NCI-H2227 treated with DMSO at 0.1 percent for 48 hours (cell line): ENCODE data around the gene CKMT1B.
"Not testable (repeated sequence)": the region's sequence is repeated elsewhere in the genome, so short reads cannot be mapped to it uniquely, and the experiment has no call there.

Experiments
- DNase-seq: peaks from one replicate; lab custom pipeline; 2025; lab: John Stamatoyannopoulos, UW

The CKMT1B gene

GRCh38 chr15:43593328-43594190, at the start of gene CKMT1B:
CKMT1B (plus strand) TSS chr15:43594027; CDS start chr15:43594219, 192 bp downstream.
- DNase-seq, result not testable (repeated sequence)

- DNase-seq, result no peak
These were observed 49.6 kb upstream of the CKMT1B start for GRCh38 chr15:43544266-43544665.

GRCh38 chr15:43545426-43545825, 48.4 kb upstream of the CKMT1B start:
- DNase-seq, result no peak

GRCh38 chr15:43547539-43547938, 46.3 kb upstream of the CKMT1B start:
- no peak for DNase-seq

GRCh38 chr15:43550527-43551363, 43.1 kb upstream of the CKMT1B start:
- no peak for DNase-seq

- no peak for DNase-seq
These were observed 41.6 kb upstream of the CKMT1B start for GRCh38 chr15:43552256-43552655.

- no peak for DNase-seq
These were observed 40.8 kb upstream of the CKMT1B start for GRCh38 chr15:43552986-43553385.

- DNase-seq, result not testable (repeated sequence)
These were observed 31.1 kb upstream of the CKMT1B start for GRCh38 chr15:43562753-43563152.

- not testable (repeated sequence) for DNase-seq
These were observed 30.0 kb upstream of the CKMT1B start for GRCh38 chr15:43563793-43564192.

GRCh38 chr15:43566615-43567014, 27.2 kb upstream of the CKMT1B start:
- DNase-seq, result not testable (repeated sequence)

- not testable (repeated sequence) for DNase-seq
These were observed 19.2 kb upstream of the CKMT1B start for GRCh38 chr15:43574607-43575006.

- DNase-seq, result not testable (repeated sequence)
These were observed 3.9 kb upstream of the CKMT1B start, which contains the start of gene PPIP5K1 for GRCh38 chr15:43589778-43590466. PPIP5K1 (minus strand) TSS chr15:43590208; CDS start chr15:43584504, 5,704 bp downstream.

- DNase-seq, result not testable (repeated sequence)
These were observed 986 bp upstream of the CKMT1B start for GRCh38 chr15:43592841-43593240.

- not testable (repeated sequence) for DNase-seq
These were observed 5.3 kb downstream of the CKMT1B start for GRCh38 chr15:43599131-43599530.

GRCh38 chr15:43600200-43600599, 6.4 kb downstream of the CKMT1B start:
- not testable (repeated sequence) for DNase-seq

- DNase-seq, result peak; percentile 30
These were observed 8.4 kb downstream of the CKMT1B start for GRCh38 chr15:43602233-43602632.

- DNase-seq, result not testable (repeated sequence)
These were observed 23.9 kb downstream of the CKMT1B start for GRCh38 chr15:43617750-43618149.

GRCh38 chr15:43618700-43619099, 24.9 kb downstream of the CKMT1B start, which contains the start of gene STRC:
STRC (minus strand) TSS chr15:43618800; CDS start chr15:43618722, 78 bp downstream.
- not testable (repeated sequence) for DNase-seq

GRCh38 chr15:43622068-43622799, 28.4 kb downstream of the CKMT1B start:
- DNase-seq, result not testable (repeated sequence)

- no peak for DNase-seq
These were observed 31.3 kb downstream of the CKMT1B start for GRCh38 chr15:43625106-43625505.

GRCh38 chr15:43626937-43627336, 33.1 kb downstream of the CKMT1B start:
- DNase-seq, result not testable (repeated sequence)
